ENCODE data around the gene CBR1. TPM values are rescaled to one million over a fixed set of nuclear protein-coding genes. Genes with fewer than 3 reads are reported as not detected.

Gene CBR1
- total and polyA plus RNA-seq, 2 of the 13 experiments (the other 11 are each of a cell fraction or from before 2014, with no cell fraction given) = 33.7 to 38.7 TPM

DNA sequence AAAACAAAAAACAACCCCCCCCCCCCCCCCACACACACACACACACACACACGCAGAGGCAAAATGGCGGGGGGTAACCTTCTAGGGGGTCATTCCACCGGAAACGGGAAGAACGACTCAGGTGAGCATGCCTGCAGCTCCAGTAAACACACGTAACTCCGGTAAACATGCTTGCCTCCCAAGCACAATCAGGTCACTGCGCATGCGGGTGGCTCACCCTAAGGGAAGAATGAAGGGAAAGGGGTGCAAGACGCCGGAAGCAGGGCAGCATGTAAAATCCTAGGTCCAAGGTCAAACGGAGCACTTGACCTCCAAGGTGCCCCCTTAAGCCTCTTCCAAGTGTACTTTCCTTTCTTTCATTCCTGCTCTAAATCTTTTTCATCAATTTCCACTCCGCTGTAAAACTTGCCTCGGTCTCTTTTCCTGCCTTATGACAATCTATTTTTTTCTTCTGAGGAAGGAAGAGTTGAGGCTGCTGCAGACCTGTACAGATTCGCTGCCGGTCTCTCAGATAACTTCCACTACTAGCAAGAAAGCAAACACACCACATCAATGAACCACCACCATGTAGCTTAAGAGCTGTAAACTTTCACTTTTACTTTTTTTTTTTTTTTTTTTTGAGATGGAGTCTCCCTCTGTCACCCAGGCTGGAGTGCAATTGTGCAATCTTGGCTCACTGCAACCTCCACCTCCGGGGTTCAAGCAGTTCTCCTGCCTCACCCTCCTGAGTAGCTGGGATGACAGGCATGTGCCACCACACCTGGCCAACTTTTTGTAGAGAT lies 44.0 kb downstream of the CBR1 start (continued):
- TF ChIP-seq, protein P1, sequence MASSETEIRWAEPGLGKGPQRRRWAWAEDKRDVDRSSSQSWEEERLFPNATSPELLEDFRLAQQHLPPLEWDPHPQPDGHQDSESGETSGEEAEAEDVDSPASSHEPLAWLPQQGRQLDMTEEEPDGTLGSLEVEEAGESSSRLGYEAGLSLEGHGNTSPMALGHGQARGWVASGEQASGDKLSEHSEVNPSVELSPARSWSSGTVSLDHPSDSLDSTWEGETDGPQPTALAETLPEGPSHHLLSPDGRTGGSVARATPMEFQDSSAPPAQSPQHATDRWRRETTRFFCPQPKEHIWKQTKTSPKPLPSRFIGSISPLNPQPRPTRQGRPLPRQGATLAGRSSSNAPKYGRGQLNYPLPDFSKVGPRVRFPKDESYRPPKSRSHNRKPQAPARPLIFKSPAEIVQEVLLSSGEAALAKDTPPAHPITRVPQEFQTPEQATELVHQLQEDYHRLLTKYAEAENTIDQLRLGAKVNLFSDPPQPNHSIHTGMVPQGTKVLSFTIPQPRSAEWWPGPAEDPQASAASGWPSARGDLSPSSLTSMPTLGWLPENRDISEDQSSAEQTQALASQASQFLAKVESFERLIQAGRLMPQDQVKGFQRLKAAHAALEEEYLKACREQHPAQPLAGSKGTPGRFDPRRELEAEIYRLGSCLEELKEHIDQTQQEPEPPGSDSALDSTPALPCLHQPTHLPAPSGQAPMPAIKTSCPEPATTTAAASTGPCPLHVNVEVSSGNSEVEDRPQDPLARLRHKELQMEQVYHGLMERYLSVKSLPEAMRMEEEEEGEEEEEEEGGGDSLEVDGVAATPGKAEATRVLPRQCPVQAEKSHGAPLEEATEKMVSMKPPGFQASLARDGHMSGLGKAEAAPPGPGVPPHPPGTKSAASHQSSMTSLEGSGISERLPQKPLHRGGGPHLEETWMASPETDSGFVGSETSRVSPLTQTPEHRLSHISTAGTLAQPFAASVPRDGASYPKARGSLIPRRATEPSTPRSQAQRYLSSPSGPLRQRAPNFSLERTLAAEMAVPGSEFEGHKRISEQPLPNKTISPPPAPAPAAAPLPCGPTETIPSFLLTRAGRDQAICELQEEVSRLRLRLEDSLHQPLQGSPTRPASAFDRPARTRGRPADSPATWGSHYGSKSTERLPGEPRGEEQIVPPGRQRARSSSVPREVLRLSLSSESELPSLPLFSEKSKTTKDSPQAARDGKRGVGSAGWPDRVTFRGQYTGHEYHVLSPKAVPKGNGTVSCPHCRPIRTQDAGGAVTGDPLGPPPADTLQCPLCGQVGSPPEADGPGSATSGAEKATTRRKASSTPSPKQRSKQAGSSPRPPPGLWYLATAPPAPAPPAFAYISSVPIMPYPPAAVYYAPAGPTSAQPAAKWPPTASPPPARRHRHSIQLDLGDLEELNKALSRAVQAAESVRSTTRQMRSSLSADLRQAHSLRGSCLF (CRISPR knock-in tag; IDR thresholded peaks at IDR 0.05; ENCODE audit: borderline replicate concordance) = no peak
- TF ChIP-seq ZEB1 (IDR thresholded peaks at IDR 0.05; ENCODE audit: insufficient replicate concordance, low read depth) (peak; percentile 77), REXO4 (CRISPR knock-in tag; IDR thresholded peaks at IDR 0.05; ENCODE audit: borderline replicate concordance) (no peak), PCBP2 (optimal IDR thresholded peaks at IDR 0.05; ENCODE audit: low read depth, low read length, poor library complexity, severe bottlenecking) (no peak), ASH2L (IDR thresholded peaks at IDR 0.05; ENCODE audit: insufficient read length, low read depth, low read length) (peak; percentile 7), KDM3A (CRISPR knock-in tag; IDR thresholded peaks at IDR 0.05; ENCODE audit: low read depth) (no peak), NR1H2 (CRISPR knock-in tag; IDR thresholded peaks at IDR 0.05; ENCODE audit: borderline replicate concordance, low read depth) (no peak), SSRP1 (CRISPR knock-in tag; IDR thresholded peaks at IDR 0.05) (no peak), ZNF260 (CRISPR knock-in tag; IDR thresholded peaks at IDR 0.05; ENCODE audit: borderline replicate concordance, low read depth) (no peak), PHF5A (CRISPR knock-in tag; IDR thresholded peaks at IDR 0.05; ENCODE audit: low read depth, unreplicated experiment) (no peak), ELF1 (CRISPR knock-in tag; IDR thresholded peaks at IDR 0.05) (peak; percentile 63), POLR2G (IDR thresholded peaks at IDR 0.05; ENCODE audit: low read depth, low read length) (0 out of 2 replicates have a peak, but pooled peaks have one; percentile 30), HMG20B (CRISPR knock-in tag; conservative IDR thresholded peaks at IDR 0.05) (no peak), MTA1 (CRISPR knock-in tag; IDR thresholded peaks at IDR 0.05; ENCODE audit: borderline replicate concordance) (no peak), ZNF224 (CRISPR knock-in tag; IDR thresholded peaks at IDR 0.05) (no peak), KDM2A (CRISPR knock-in tag; IDR thresholded peaks at IDR 0.05; ENCODE audit: borderline replicate concordance, low read depth) (0 out of 2 replicates have a peak, but pooled peaks have one; percentile 26), SAP130 (CRISPR knock-in tag; IDR thresholded peaks at IDR 0.05; ENCODE audit: low read depth) (peak; percentile 28)
- TF ChIP-seq, protein P2, sequence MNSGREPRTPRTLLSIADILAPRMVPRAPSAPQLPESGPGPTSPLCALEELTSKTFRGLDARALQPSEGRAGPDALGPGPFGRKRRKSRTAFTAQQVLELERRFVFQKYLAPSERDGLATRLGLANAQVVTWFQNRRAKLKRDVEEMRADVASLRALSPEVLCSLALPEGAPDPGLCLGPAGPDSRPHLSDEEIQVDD (CRISPR knock-in tag; IDR thresholded peaks at IDR 0.05; ENCODE audit: borderline replicate concordance) = no peak
